ENCODE measurements around the gene VAC14.
"Not testable (repeated sequence)": the region's sequence is repeated elsewhere in the genome, so short reads cannot be mapped to it uniquely, and the experiment has no call there.

VAC14 gene

DNA sequence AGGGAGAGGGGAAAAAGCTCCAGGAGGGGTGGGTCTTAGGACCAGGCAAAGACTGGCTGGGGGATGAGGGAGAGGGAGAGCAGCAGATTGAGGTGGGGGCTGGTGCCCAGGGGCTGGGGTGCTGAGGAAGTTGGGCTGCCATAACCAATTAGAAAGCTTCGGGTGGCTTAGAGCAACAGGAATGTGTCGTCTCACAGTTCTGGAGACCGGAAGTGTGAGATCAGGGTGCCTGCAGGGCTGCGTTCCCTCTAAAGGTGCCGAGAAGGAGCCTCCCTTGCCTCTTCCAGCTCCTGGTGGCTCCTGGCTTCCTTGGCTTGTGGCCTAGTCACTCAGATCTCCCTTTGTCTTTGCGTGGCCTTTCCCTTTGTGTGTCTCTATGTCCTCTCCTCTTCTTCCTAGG is 152.4 kb downstream of the VAC14 start:
- H3K9ac ChIP-seq (ENCODE audit: insufficient read length, low read depth), result no peak overlapping the region
- DNase-seq (ENCODE audit: low read depth, low spot score), result no peak
- peaks cover 8% of the 10 kb centered on the region; the same call in 1 of the 2 replicates for H3K9me3 ChIP-seq (ENCODE audit: insufficient read depth, low read length)
- H3K4me1 ChIP-seq (ENCODE audit: insufficient read depth, insufficient read length), result peaks cover 4% of the 10 kb centered on the region
- no peaks in the 10 kb centered on the region for H3K36me3 ChIP-seq (ENCODE audit: insufficient read depth, insufficient read length, low read length)
- TF ChIP-seq SUZ12 (IDR thresholded peaks at IDR 0.05; ENCODE audit: extremely low read depth, insufficient read depth, insufficient read length) (no peak), YY1 (IDR thresholded peaks at IDR 0.05; ENCODE audit: insufficient read depth, insufficient read length) (no peak), ZNF274 (IDR thresholded peaks at IDR 0.05; ENCODE audit: low read depth, low read length) (no peak)
- H3K27me3 ChIP-seq (ENCODE audit: insufficient read depth, insufficient read length), result no peaks in the 10 kb centered on the region
- no peak overlapping the region for H3K4me3 ChIP-seq (ENCODE audit: insufficient read length, low read depth)

DNA sequence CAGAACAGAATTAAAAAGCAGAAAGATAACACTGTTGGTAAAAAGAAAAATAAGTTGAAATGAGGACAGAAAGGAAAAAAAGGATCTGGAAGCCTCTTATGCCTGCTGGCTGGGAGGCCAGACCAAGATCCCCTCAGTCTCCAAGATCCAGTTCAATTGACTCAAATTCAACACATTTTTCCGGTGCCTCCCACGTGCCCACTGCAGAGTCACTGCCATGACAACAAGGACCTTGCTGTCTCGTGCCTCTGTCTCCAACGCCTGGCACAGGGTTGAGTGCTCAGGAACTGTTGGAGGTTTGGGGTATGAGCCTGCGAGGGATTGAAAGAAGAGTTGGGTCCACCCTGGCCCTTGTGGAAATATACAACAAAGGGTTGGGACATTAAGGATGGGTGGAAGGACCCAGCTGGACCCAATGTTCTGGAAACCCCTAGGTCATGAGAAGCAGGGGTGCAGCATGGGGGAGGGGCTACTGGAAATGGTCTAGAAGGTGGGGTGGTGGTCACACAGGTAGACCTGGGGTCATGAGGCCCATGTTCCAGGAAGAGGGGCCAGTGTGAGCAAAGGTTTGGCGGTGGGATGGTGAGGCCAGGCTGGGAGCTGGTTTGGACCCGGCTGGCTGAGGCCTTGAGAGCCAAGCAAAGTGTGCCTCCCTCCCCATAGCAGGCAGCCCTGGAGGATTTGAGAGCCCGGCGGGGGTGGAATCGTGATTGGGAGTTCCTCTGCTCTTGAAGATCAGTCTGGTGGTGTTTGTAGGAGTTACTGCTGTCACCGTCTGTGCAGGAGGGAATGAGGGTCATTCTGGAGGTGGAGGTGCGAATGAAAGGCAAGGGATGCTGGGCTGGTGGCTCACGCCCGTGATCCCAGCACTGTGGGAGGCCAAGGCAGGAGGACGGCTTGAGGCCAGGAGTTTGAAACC is 153.3 kb downstream of the VAC14 start:
- TF ChIP-seq SUZ12 (IDR thresholded peaks at IDR 0.05; ENCODE audit: extremely low read depth, insufficient read depth, insufficient read length) (no peak), ZNF274 (IDR thresholded peaks at IDR 0.05; ENCODE audit: low read depth, low read length) (no peak), YY1 (IDR thresholded peaks at IDR 0.05; ENCODE audit: insufficient read depth, insufficient read length) (no peak)
- peaks cover 8% of the 10 kb centered on the region; the same call in 1 of the 2 replicates for H3K9me3 ChIP-seq (ENCODE audit: insufficient read depth, low read length)
- no peak for DNase-seq (ENCODE audit: low read depth, low spot score)
- no peak overlapping the region for H3K4me3 ChIP-seq (ENCODE audit: insufficient read length, low read depth)
- no peaks in the 10 kb centered on the region for H3K27me3 ChIP-seq (ENCODE audit: insufficient read depth, insufficient read length)
- no peaks in the 10 kb centered on the region for H3K36me3 ChIP-seq (ENCODE audit: insufficient read depth, insufficient read length, low read length)
- H3K4me1 ChIP-seq (ENCODE audit: insufficient read depth, insufficient read length), result peaks cover 2% of the 10 kb centered on the region
- no peak overlapping the region for H3K9ac ChIP-seq (ENCODE audit: insufficient read length, low read depth)

DNA sequence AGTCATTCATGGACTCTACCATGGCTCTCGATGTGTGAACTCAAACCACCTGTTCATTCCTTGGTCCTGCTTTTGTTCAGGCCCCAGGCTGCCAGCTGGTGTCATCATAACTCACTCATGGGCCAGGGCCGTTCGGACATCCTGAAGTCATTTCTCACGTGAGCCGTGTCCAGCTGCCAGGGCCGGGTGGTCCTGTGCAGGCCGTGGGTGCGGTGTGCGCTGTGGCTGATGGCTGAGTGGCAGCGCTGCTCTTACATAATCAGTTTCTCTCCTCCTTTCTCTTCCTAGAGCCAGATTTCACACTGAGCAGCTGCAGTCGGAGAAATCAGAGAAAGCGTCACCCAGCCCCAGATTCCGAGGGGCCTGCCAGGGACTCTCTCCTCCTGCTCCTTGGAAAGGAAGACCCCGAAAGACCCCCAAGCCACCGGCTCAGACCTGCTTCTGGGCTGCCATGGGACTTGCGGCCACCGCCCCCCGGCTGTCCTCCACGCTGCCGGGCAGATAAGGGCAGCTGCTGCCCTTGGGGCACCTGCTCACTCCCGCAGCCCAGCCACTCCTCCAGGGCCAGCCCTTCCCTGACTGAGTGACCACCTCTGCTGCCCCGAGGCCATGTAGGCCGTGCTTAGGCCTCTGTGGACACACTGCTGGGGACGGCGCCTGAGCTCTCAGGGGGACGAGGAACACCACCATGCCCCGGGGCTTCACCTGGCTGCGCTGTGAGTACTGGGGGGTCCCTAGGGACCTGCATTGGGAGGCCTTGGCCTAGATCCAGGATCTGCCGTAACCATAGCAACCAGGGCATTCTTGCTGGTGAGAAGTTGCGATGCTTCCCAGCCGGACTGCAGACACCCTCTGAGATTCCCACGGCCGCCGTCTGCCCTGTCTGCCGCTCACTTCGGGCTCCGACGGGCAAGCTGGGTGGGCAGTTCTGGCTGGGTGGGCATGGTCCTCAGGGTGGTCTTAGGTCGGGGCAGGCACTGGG is 154.4 kb downstream of the VAC14 start, which contains the start of gene IL34:
IL34 (plus strand) TSS at position 300 of the 982 bp plus-strand sequence; CDS start at position 689, 389 bp downstream.
- Histone ChIP-seq H3K4me1 (ENCODE audit: insufficient read depth, insufficient read length) (peaks cover 2% of the 10 kb centered on the region), H3K9me3 (ENCODE audit: insufficient read depth, low read length) (peaks cover 8% of the 10 kb centered on the region; the same call in 1 of the 2 replicates), H3K4me3 (ENCODE audit: insufficient read length, low read depth) (no peak within 1 kb of the TSS), H3K36me3 (ENCODE audit: insufficient read depth, insufficient read length, low read length) (no peaks in the 10 kb centered on the region), H3K27me3 (ENCODE audit: insufficient read depth, insufficient read length) (no peaks in the 10 kb centered on the region), H3K9ac (ENCODE audit: insufficient read length, low read depth) (no peak within 1 kb of the TSS)
- DNase-seq (ENCODE audit: low read depth, low spot score), result no peak
- no peak for TF ChIP-seq ZNF274 (IDR thresholded peaks at IDR 0.05; ENCODE audit: low read depth, low read length)
- TF ChIP-seq SUZ12 (IDR thresholded peaks at IDR 0.05; ENCODE audit: extremely low read depth, insufficient read depth, insufficient read length), result no peak
- TF ChIP-seq YY1 (IDR thresholded peaks at IDR 0.05; ENCODE audit: insufficient read depth, insufficient read length), result no peak

DNA sequence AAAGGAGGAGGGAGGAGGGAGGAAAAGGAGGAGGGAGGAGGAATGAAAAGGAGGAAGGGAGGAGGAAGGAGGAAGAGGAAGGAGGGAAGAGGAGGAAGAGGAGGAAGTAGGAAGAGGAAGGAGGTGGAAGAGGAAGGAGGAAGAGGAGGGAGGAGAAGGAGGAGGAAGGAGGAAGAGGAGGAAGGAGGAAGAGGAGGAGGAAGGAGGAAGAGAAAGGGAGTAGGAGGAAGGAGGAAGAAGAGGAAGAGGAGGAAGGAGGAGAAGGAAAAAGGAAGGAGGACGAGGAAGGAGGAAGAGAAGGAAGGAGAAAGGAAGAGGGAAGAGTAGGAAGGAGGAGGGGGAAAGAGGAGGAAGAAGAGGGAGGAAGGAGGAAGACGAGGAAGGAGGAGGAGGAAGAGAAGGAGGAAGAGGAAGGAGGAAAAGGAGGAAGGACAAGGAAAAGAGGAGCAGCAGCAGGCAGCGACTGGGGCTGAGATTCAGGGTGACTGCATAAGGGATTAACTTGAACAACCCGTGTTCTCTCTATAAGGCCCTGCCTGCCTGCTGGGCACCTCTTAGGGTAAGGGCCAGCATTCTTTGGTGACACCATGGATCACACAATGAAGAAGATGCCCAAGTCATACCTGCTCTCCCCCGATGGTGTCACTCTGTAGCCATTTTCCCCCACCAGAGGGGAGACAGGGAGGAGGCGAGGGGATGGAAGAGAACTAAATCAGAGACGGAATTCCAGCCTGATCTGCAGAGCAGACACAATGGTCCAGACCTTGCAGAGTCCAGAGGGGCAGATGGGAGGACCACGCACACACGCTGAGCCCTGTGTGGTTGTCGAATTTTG is 156.0 kb downstream of the VAC14 start:
- peaks cover 8% of the 10 kb centered on the region; the same call in 1 of the 2 replicates for H3K9me3 ChIP-seq (ENCODE audit: insufficient read depth, low read length)
- H3K4me3 ChIP-seq (ENCODE audit: insufficient read length, low read depth), result no peak overlapping the region
- H3K4me1 ChIP-seq (ENCODE audit: insufficient read depth, insufficient read length), result peaks cover 2% of the 10 kb centered on the region
- no peaks in the 10 kb centered on the region for H3K36me3 ChIP-seq (ENCODE audit: insufficient read depth, insufficient read length, low read length)
- no peak for DNase-seq (ENCODE audit: low read depth, low spot score)
- TF ChIP-seq SUZ12 (IDR thresholded peaks at IDR 0.05; ENCODE audit: extremely low read depth, insufficient read depth, insufficient read length), result no peak
- TF ChIP-seq ZNF274 (IDR thresholded peaks at IDR 0.05; ENCODE audit: low read depth, low read length), result no peak
- TF ChIP-seq YY1 (IDR thresholded peaks at IDR 0.05; ENCODE audit: insufficient read depth, insufficient read length), result no peak
- H3K9ac ChIP-seq (ENCODE audit: insufficient read length, low read depth), result no peak overlapping the region
- no peaks in the 10 kb centered on the region for H3K27me3 ChIP-seq (ENCODE audit: insufficient read depth, insufficient read length)

DNA sequence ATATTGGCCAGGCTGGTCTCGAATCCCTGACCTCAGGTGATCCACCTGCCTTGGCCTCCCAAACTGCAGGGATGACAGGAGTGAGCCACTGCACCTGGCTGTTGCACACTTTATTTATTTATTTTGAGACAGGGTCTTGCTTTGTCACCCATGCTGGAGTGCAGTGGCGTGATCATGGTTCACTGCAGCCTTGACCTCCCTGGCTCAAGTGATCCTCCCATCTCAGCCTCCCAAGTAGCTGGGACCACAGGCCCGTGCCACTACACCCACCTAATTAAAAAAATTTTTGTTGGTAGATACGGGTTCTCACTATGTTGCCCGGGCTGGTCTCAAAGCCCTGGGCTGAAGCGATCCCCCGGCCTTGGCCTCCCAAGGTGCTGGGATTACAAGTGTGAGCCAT is 157.7 kb downstream of the VAC14 start:
- H3K9me3 ChIP-seq (ENCODE audit: insufficient read depth, low read length); H3K27me3 ChIP-seq (ENCODE audit: insufficient read depth, insufficient read length); H3K36me3 ChIP-seq (ENCODE audit: insufficient read depth, insufficient read length, low read length); H3K4me1 ChIP-seq (ENCODE audit: insufficient read depth, insufficient read length); H3K9ac ChIP-seq (ENCODE audit: insufficient read length, low read depth); H3K4me3 ChIP-seq (ENCODE audit: insufficient read length, low read depth); DNase-seq (ENCODE audit: low read depth, low spot score): not testable (repeated sequence)

DNA sequence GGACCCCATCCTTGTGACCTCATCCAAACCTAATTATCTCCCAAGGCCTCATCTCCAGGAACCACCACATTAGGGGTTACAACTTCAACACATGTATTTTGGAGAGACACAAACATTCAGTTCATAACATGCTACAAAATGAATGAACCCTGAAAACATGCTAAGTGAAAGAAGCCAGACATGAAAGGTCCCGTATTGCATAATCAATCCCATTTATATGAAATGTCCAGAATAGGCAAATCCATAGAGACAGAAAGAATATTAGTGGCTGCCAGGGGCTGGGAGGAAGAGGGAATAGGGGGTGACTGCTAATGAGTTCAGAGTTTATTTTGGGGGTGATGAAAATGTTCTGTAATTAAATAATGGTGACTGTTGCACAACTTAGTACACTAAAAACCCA is 158.3 kb downstream of the VAC14 start:
- H3K36me3 ChIP-seq (ENCODE audit: insufficient read depth, insufficient read length, low read length), result no peaks in the 10 kb centered on the region

More for the DNA sequence above, 158.3 kb downstream of the VAC14 start:
- Histone ChIP-seq H3K4me1 (ENCODE audit: insufficient read depth, insufficient read length) (peaks cover 2% of the 10 kb centered on the region), H3K27me3 (ENCODE audit: insufficient read depth, insufficient read length) (no peaks in the 10 kb centered on the region), H3K9ac (ENCODE audit: insufficient read length, low read depth) (no peak overlapping the region), H3K9me3 (ENCODE audit: insufficient read depth, low read length) (no peaks in the 10 kb centered on the region), H3K4me3 (ENCODE audit: insufficient read length, low read depth) (no peak overlapping the region)
- no peak for TF ChIP-seq YY1 (IDR thresholded peaks at IDR 0.05; ENCODE audit: insufficient read depth, insufficient read length)
- no peak for TF ChIP-seq ZNF274 (IDR thresholded peaks at IDR 0.05; ENCODE audit: low read depth, low read length)
- TF ChIP-seq SUZ12 (IDR thresholded peaks at IDR 0.05; ENCODE audit: extremely low read depth, insufficient read depth, insufficient read length), result no peak
- no peak for DNase-seq (ENCODE audit: low read depth, low spot score)
